Mammary epithelial cell (primary cell): Measurements from ENCODE around the gene NCLN.

ENCODE experiments used
- EZH2 ChIP-seq: IDR thresholded peaks from 2 replicates; pipeline ENCODE4 v1.6.1; 2012; ENCODE audit warnings: low read length, inconsistent platforms, borderline replicate concordance
- TF ChIP-seq, protein P1 (sequence below), 2 donors: IDR thresholded peaks in 1 of 2; conservative IDR thresholded peaks in 1 of 2; 2 replicates each; pipeline ENCODE4 v1.5.1; 2011 to 2012; ENCODE audit warnings: inconsistent platforms in 2 of 2, low read length in 2 of 2, mild to moderate bottlenecking in 2 of 2, control low read depth in 1 of 2, low read depth in 1 of 2; ENCODE audit not compliant: insufficient read depth in 1 of 2; ENCODE audit errors: extremely low read depth in 1 of 2

DNA sequence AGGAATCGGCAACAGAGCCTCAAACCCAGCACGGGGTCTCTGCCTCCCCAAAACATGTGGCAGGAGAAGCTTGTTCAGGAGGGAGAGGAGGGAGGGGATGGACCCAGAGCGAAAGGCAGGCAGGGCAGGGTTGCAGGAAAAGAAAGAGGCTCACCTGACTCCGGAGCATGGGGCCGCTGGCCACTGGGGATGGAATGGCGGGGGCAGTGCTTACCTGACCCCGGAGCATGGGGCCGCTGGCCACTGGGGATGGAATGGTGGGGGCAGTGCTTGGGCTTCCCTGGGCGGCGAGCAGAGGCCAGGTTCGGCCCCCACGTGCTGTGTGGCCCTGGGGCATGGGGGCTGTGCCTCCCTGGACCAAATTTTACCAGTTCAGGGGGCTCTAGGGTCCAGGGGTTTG is 25.5 kb downstream of the NCLN start:
- TF ChIP-seq, protein P1, sequence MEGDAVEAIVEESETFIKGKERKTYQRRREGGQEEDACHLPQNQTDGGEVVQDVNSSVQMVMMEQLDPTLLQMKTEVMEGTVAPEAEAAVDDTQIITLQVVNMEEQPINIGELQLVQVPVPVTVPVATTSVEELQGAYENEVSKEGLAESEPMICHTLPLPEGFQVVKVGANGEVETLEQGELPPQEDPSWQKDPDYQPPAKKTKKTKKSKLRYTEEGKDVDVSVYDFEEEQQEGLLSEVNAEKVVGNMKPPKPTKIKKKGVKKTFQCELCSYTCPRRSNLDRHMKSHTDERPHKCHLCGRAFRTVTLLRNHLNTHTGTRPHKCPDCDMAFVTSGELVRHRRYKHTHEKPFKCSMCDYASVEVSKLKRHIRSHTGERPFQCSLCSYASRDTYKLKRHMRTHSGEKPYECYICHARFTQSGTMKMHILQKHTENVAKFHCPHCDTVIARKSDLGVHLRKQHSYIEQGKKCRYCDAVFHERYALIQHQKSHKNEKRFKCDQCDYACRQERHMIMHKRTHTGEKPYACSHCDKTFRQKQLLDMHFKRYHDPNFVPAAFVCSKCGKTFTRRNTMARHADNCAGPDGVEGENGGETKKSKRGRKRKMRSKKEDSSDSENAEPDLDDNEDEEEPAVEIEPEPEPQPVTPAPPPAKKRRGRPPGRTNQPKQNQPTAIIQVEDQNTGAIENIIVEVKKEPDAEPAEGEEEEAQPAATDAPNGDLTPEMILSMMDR (conservative IDR thresholded peaks at IDR 0.05 in 1 of 2, IDR thresholded peaks at IDR 0.05 in 1 of 2; ENCODE audit: extremely low read depth in 1 of 2, insufficient read depth in 1 of 2, low read depth in 1 of 2, low read length in 2 of 2) = no peak
- TF ChIP-seq EZH2 = no peak
